GM12864 (cell line): ENCODE data around the gene GPAM.
"Not testable (repeated sequence)": the region's sequence is repeated elsewhere in the genome, so short reads cannot be mapped to it uniquely, and the experiment has no call there.

ENCODE experiments used
- DNase-seq: peaks from one replicate; pipeline ENCODE4 v3.0.0-alpha.2; 2011; ENCODE audit warnings: low read depth
- H3K4me3 ChIP-seq: 2 replicates; pipeline ENCODE4 v1.5.1; 2011; ENCODE audit warnings: mild to moderate bottlenecking, low read depth, low read length, control low read depth
- CTCF ChIP-seq: IDR thresholded peaks from 2 replicates; pipeline ENCODE4 v1.5.1; 2011; ENCODE audit warnings: low read depth, mild to moderate bottlenecking, moderate library complexity, low read length, control low read depth, inconsistent platforms; ENCODE audit errors: missing control alignments

The GPAM gene

GRCh38 chr10:112203328-112204076, 19.9 kb upstream of the GPAM start:
- no peak for DNase-seq
- no peak overlapping the region for H3K4me3 ChIP-seq
- no peak for TF ChIP-seq CTCF

GRCh38 chr10:112202561-112203241, 19.1 kb upstream of the GPAM start:
- DNase-seq: no peak
- no peak overlapping the region for H3K4me3 ChIP-seq
- no peak for TF ChIP-seq CTCF

GRCh38 chr10:112202076-112202475, 18.5 kb upstream of the GPAM start:
- no peak for DNase-seq
- TF ChIP-seq CTCF: no peak
- no peak overlapping the region for H3K4me3 ChIP-seq

GRCh38 chr10:112201334-112201733, 17.8 kb upstream of the GPAM start:
- DNase-seq: no peak
- TF ChIP-seq CTCF: no peak
- H3K4me3 ChIP-seq: no peak overlapping the region

GRCh38 chr10:112200259-112200658, 16.7 kb upstream of the GPAM start:
- not testable (repeated sequence) for H3K4me3 ChIP-seq, DNase-seq

- DNase-seq, H3K4me3 ChIP-seq: not testable (repeated sequence)
Observed at GRCh38 chr10:112197662-112198061, 14.1 kb upstream of the GPAM start.

- TF ChIP-seq CTCF: no peak
- DNase-seq: no peak
- H3K4me3 ChIP-seq: no peak overlapping the region
Observed at GRCh38 chr10:112195224-112195623, 11.7 kb upstream of the GPAM start.

GRCh38 chr10:112191791-112192190, 8.2 kb upstream of the GPAM start:
- H3K4me3 ChIP-seq: no peak overlapping the region
- no peak for TF ChIP-seq CTCF

More at GRCh38 chr10:112191791-112192190, 8.2 kb upstream of the GPAM start:
- DNase-seq: no peak
